Parathyroid adenoma (tissue), 2 donors: Measurements from ENCODE around the gene TXNRD3.

Experiments used
- H2AFZ ChIP-seq: fragments of 300-600 bp; sonication (generic); one replicate; pipeline ENCODE4 v1.7.0; 2017; ENCODE audit warnings: antibody characterized with exemption, mild to moderate bottlenecking
- H3K27ac ChIP-seq: fragments of 300-600 bp; sonication (generic); one replicate; pipeline ENCODE4 v1.7.0; 2017
- H3K27me3 ChIP-seq: fragments of 300-600 bp; sonication (generic); one replicate; pipeline ENCODE4 v1.7.0; 2017; ENCODE audit warnings: low read length; ENCODE audit not compliant: control insufficient read depth, insufficient read depth
- H3K36me3 ChIP-seq: fragments of 300-600 bp; sonication (generic); one replicate; pipeline ENCODE4 v1.7.0; 2017; ENCODE audit warnings: low read length; ENCODE audit not compliant: control insufficient read depth, insufficient read depth
- H3K4me1 ChIP-seq: fragments of 300-600 bp; sonication (generic); one replicate; pipeline ENCODE4 v1.7.0; 2017; ENCODE audit warnings: control low read depth
- H3K4me2 ChIP-seq: fragments of 300-600 bp; sonication (generic); one replicate; pipeline ENCODE4 v1.7.0; 2017; ENCODE audit warnings: low read length
- H3K4me3 ChIP-seq: fragments of 300-600 bp; sonication (generic); one replicate; pipeline ENCODE4 v1.7.0; 2017; ENCODE audit warnings: low read depth, low read length
- H3K79me2 ChIP-seq: fragments of 300-600 bp; sonication (generic); one replicate; pipeline ENCODE4 v1.7.0; 2017; ENCODE audit warnings: control low read depth
- H3K9ac ChIP-seq: fragments of 300-600 bp; sonication (generic); one replicate; pipeline ENCODE4 v1.7.0; 2017; ENCODE audit warnings: mild to moderate bottlenecking
- H3K9me3 ChIP-seq: fragments of 300-600 bp; sonication (generic); one replicate; pipeline ENCODE4 v1.7.0; 2017; ENCODE audit warnings: low read length; ENCODE audit not compliant: control insufficient read depth
- CTCF ChIP-seq: fragments of 300-600 bp; sonication (generic); IDR thresholded peaks from one replicate; pipeline ENCODE4 v1.7.0; 2017; ENCODE audit warnings: antibody characterized with exemption, mild to moderate bottlenecking
- donor health status: primary hyperparathyroidism.

Gene TXNRD3

GRCh38 chr3:126679831-126680666, 25.1 kb upstream of the TXNRD3 start:
- H3K79me2 ChIP-seq = no peaks in the 10 kb centered on the region
- H3K4me1 ChIP-seq = peaks cover 9% of the 10 kb centered on the region
- no peak overlapping the region for H3K4me3 ChIP-seq
- no peak overlapping the region for H3K9ac ChIP-seq
- no peak overlapping the region for H2AFZ ChIP-seq
- no peak for TF ChIP-seq CTCF
- H3K36me3 ChIP-seq = no peaks in the 10 kb centered on the region
- H3K27me3 ChIP-seq = no peaks in the 10 kb centered on the region
- H3K4me2 ChIP-seq = no peak overlapping the region
- no peaks in the 10 kb centered on the region for H3K9me3 ChIP-seq
- no peak overlapping the region for H3K27ac ChIP-seq

GRCh38 chr3:126679318-126679751, 24.4 kb upstream of the TXNRD3 start:
- Histone ChIP-seq H3K4me3 (no peak overlapping the region), H3K4me1 (peaks cover 9% of the 10 kb centered on the region), H3K9ac (no peak overlapping the region), H2AFZ (peak overlapping the region; percentile 85), H3K79me2 (no peaks in the 10 kb centered on the region), H3K4me2 (no peak overlapping the region), H3K27me3 (no peaks in the 10 kb centered on the region), H3K9me3 (no peaks in the 10 kb centered on the region), H3K27ac (no peak overlapping the region), H3K36me3 (no peaks in the 10 kb centered on the region)
- TF ChIP-seq CTCF = peak; percentile 98

GRCh38 chr3:126678693-126679317, 23.9 kb upstream of the TXNRD3 start:
- Histone ChIP-seq H3K36me3 (no peaks in the 10 kb centered on the region), H3K4me1 (peaks cover 9% of the 10 kb centered on the region), H3K9ac (no peak overlapping the region), H3K27ac (peak overlapping the region; percentile 16), H3K79me2 (no peaks in the 10 kb centered on the region), H3K4me2 (no peak overlapping the region), H2AFZ (peak overlapping the region; percentile 85), H3K27me3 (no peaks in the 10 kb centered on the region), H3K9me3 (peaks cover 3% of the 10 kb centered on the region), H3K4me3 (no peak overlapping the region)
- TF ChIP-seq CTCF = no peak

- H3K9me3 ChIP-seq = peaks cover 3% of the 10 kb centered on the region
- no peak overlapping the region for H3K4me3 ChIP-seq
- H3K4me2 ChIP-seq = no peak overlapping the region
- peaks cover 9% of the 10 kb centered on the region for H3K4me1 ChIP-seq
- H3K9ac ChIP-seq = no peak overlapping the region
- no peaks in the 10 kb centered on the region for H3K36me3 ChIP-seq
- no peaks in the 10 kb centered on the region for H3K79me2 ChIP-seq
- no peak for TF ChIP-seq CTCF
- H3K27me3 ChIP-seq = no peaks in the 10 kb centered on the region
- H3K27ac ChIP-seq = peak overlapping the region; percentile 16
- H2AFZ ChIP-seq = peak overlapping the region; percentile 54
These were observed 23.1 kb upstream of the TXNRD3 start for GRCh38 chr3:126677862-126678503.
